NCI-H2227 (cell line): ENCODE data around the gene CHST4.
"Not testable (repeated sequence)": the region's sequence is repeated elsewhere in the genome, so short reads cannot be mapped to it uniquely, and the experiment has no call there.

Experiments
- DNase-seq: peaks from one replicate; lab custom pipeline; 2025; ENCODE audit not compliant: unreplicated experiment; lab: John Stamatoyannopoulos, UW

The CHST4 gene

DNA sequence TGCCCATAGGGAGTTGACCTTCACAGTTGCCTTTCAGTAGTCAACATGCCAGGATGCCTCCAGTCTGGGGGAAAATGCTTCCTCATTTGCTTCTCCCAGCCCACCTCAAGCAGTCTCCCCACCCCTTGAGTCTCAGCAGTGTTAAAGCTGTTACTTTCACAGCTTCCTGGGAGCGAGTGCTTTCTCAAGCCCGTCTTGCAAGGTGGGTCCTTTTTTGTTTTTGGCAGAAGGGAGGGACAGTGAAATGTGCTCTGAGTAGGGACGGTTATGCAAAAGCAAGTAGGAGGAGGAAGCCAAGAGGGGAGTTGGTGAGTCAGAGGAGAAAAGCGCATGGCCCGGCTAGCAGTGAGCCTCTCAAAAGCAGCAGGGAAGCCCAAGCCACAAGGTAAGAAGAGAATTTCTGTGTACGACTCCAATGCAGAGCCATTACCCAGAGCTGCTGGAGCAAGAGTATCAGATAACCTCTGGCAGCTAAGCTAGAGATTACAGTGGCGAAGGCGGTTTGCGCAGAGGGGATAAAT is at the start of gene CHST4:
TSS of gene CHST4 (plus strand) at position 316 of the 521 bp plus-strand sequence. CDS start 10,252 bp downstream, outside the sequence.
- DNase-seq, result peak; percentile 35

DNA sequence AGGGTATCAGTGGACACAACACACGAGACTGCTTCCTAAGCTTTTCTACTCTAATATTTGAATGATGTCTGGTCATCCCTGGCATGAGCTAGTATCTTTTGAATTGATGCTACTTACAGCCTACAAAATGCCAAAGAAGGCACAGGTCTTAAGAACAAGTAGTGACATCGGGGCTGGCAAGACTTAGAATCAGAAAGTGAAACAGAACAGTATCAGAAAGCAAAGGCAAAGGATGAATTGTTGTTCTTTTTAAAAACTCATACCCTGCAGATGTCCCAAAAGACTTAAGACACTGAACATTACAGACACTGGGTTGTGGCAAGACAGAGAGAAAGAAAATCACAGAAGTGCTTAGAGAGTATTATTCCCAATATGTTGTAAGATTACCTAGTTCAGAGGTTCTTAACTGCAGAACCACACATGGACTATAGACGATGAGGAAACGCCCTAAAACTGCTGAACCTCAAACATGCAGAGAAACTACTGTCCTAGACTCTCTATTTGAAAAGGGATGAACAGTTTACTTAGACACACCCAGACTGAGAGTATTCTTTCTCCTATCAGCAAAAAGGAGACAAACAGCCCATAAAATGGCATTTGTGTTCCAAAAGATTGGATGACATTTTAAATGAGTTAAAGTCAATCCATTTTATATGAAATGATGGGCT is 49.6 kb upstream of the CHST4 start:
- DNase-seq, result no peak

DNA sequence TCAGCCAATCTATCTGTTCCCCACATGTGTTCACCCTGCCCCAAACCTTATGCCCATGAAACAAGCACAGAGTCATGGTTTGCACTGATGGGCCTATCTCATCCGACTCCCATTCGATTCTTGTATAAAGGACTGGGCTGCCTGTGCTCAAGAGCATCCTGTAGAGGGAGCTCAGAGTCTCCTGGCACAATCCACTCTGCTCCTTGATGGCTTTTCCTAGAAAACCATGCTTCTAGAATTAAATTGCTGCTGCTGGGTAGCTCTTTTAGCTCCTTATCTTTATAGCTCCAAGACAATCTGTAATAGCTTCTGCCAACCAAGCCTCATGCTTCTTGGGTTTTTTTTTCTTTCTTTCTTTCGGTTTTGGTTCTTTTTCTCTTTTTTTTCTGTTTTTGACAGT is 46.8 kb upstream of the CHST4 start:
- peak; percentile 57 for DNase-seq

DNA sequence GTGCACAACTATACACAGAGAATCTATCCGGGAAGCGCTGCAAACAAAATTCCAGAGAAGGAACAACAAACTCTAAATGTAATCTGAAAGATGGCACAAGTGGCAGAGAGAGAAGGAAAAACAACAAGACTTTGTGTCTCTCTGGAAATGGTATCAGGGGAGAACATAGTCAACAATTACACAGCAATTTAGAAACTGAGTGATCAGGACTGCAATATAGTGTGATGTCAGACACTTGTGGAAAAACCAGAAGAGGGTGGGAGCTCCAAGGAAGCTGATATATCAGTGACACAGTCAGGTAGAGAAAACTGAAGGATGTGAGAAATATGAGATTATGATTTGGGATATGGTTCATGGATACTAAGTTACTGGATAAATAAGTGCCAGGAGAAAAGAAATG is 45.3 kb upstream of the CHST4 start:
- DNase-seq, result no peak

DNA sequence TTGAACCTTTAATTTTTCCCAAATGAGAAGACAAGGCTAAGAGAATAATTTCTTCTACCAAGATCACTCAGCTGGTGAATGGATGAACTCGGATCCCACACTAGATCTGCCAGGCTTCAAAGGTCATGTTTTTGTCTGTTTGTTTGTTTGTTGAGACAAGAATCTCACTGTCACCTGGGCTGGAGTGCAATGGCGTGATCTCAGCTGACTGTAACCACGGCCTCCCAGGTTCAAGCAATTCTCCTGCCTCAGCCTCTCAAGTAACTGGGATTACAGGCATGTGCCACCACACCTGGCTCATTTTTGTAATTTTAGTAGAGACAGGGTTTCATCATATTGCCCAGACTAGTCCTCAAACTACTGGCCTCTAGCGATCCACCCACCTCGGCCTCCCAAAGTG is 43.7 kb upstream of the CHST4 start:
- no peak for DNase-seq

DNA sequence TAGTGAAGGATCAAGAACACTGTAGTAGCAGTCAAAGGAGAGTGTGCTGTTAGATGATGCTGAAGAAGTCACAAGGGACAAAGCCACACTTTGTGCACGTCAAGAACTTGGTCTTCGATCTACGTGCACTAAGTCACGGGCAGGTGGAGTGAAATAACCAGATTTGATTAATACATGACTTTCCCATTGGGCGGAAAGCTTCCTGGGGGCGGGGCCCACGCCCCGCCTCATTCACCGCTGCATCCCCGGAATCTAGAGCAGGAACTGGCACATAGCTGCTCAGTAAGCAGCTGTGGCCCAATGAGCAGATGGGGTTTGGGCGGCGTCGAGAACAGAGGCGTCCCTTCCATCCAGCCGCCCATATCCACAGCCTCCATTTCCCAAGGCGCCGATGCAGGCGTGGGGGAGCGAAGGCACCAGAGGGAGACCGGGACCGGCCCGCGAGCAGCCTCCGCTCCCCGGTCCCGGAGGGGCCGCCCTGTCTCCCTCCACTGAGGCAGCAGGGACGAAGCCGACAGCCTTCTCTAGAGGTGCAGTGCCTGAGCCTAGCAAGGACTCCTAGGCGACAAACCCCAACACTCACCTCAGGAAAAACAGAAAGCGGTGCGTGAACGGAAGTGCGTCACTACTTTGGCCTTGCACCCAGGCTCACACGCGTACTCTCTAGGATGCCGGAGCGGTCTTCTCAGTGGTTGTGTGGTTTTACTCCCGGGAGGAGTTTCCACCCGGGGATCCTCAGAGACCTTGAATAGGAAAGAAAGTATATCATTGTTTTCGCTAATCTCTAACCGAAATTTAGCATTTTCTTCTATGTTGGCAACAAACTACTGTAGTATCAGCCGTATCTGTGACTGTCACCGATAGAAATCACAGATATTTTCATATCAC is 42.0 kb upstream of the CHST4 start:
- DNase-seq, result peak; percentile 89

DNA sequence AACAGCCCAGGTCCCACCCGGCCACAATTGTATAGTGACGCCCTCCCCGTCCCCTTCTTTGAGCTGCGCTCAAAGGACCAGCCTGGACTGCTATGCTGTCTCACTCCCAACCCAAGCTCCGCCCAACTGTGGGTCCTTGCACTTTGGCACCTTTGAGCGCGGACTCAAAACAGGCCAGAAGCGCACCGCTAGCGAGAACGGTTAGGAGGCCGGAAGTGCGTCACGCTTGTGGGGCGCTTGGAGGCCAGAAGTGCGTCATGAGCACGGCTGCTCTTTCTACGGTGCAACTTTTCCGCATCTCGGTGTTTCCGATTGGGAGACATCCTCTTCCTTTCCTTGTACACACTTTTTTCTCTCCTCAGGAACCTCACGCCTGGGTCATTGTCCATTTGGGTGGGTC is 37.1 kb upstream of the CHST4 start, which contains the start of gene ZNF19:
TSS of gene ZNF19 (minus strand) at position 203 of the 400 bp plus-strand sequence. CDS start 7,210 bp downstream, outside the sequence.
- DNase-seq, result no peak

DNA sequence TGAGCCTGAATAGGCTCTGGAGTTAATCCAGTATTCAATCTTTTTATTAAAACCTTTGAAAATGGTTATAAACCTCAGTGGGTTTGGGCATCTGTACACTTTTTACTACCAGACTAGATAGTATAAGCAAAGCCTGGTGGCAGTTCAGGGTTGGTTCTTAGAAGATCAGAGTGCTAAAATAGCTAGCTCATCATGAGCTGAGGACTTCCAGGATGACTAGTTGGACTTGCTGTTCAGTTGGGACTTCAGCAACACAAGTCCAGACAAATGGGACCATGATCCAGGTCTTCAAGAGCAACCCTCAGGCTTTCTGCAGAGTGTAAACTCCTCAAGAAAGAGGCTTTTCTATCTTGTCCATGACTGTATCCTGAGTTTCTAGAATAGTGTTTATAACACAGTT is 35.9 kb upstream of the CHST4 start:
- no peak for DNase-seq

DNA sequence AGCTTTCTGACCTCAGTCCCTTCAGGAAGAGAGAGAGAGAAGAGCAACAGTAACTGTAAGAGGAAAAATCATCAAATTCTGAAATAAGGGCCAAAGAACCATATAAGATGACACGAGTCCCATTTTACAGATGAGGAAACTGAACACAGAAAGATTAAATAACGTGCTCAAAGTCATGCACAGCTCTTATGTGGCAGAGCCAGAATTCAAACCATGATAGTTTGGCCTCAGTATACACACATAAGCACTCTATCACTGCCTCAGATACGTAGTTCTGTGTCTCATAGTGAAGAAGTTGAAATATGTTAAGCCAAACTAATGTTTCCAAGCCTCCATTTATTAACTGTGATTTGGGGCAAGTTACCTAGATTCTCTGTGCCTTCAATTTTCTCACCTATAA is 35.2 kb upstream of the CHST4 start:
- DNase-seq, result no peak

DNA sequence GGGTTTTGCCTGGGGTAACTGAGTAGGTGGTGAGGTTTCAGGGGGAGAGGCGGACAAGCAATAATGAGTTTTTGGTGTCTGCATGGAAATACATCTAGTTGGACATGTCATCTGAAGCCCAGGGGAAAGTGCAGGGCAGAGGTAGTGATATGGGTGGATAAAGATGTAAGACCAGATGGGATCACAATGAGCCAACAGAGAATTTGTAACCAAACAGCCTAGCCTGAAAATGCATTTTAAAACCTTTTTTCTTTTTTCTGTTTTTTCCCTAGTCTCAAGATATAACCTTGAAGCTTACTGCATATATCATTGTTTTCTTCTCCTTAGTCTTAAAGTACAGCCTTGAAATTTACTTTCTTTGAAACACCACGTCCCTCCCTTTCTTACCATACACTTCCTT is 33.4 kb upstream of the CHST4 start:
- no peak for DNase-seq

DNA sequence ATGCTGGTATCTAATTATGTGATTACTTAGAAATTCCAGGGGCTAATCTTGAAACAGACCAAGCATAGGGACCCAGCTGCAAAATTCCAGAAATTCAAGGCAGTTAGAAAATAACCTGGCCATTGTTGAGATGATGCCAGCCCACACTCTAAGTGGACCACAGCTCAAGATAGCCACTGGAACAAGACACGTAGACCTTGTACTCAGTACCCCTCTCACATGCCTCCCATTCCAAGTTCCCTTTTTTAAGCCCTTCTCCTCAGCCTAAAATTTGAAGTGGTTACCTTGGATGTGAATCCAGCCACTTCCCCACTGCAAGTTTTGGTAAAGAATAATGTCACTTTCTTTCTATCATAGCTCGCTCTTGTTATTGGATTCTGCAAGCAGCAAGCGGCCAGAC is 33.0 kb upstream of the CHST4 start:
- DNase-seq, result no peak

DNA sequence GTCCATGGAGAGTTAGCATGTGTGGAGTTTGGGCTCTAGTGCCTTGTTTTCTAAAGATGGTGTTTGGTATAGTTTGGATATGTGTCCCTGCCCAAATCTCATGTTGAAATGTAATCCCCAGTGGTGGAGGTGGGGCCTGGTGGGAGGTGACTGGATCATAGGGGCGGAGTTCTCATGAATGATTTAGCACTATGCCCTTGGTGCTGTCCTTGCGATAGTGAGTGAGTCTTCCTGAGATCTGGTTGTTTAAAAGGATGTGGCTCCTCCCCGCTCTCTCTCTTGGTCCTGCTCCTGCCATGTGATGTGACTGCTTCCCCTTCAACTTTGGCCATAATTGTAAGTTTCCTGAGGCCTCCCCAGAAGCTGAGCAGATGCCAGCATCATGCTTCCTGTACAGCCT is 28.2 kb upstream of the CHST4 start:
- DNase-seq, result no peak

DNA sequence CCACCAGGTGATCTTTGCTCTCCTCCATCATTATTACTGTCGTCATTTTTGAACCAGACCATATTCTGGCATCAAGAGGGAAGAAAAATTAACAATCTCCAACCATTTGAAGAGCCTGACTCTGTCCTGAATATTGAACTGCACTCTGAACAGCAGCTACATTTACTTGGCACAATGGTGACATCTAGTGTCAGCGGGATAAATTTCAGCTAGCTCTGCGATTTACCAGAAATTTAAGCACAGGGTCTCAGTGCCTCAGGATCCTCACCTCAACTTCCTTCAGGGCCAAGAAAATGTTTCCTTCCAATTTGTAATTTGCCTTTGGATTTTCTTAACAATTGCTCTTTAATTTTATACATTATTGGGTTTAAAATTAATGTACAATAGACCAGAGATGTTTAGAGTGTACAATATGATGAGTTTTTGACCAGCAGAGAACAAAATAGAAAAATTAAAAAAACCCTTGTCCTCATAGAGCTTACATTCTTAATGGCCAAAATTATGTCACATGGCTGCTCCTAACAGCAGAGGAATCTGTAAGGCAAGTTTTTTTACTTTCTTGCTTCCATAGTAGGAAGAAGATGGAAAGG is 26.4 kb upstream of the CHST4 start:
- DNase-seq, result peak; percentile 59

DNA sequence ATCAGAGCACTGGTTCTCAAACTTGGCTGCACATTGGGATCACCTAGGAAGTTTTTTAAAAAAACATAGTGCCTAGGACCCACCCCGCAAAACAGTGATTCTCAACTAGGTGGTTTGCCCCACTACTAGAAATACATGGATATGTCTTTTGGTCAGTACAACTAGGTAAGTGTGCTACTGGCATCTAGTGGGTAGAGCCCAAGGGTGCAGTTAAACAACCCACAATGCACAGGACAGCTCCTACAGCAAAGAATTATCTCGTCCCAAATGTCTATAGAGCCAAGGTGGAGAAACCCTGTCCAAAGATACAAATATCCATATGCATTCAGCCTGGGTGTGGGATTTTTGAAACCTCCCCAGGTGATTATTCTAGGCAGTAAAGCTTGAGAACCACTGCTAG is 25.3 kb upstream of the CHST4 start:
- DNase-seq, result no peak

DNA sequence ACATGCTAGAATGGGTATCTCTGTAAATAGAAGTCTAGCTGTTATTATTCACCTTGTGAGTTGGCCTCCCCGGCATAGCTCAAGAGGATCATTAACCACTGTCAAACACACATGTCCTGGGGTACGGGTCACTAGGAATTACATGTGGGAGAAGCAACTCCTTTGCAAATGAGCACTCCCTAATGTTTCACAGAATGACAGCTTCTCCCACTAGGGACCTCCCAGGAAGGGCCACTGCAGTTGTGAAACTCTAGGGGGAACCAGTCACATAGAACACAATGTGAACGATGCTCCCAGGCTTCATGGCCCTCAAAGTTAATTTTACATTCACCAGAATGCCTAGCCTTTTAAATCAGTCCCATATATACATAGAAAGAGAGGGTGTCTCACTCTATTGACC is 24.7 kb upstream of the CHST4 start:
- no peak for DNase-seq

DNA sequence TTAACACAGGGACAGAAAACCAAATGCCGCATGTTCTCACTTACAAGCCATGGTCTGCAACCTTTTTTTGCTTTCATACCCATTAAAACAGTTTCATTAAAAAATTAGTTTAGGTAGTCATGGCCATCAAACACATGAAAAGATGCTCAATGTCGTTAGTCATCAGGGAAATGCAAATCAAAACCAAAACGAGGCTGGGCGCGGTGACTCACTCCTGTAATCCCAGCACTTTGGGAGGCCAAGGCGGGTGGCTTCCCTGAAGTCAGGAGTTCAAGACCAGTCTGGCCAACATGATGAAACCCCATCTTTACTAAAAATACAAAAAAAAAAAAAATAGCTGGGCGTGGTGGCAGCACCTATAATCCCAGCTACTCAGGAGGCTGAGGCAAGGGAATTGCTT is 22.2 kb upstream of the CHST4 start:
- DNase-seq, result not testable (repeated sequence)

DNA sequence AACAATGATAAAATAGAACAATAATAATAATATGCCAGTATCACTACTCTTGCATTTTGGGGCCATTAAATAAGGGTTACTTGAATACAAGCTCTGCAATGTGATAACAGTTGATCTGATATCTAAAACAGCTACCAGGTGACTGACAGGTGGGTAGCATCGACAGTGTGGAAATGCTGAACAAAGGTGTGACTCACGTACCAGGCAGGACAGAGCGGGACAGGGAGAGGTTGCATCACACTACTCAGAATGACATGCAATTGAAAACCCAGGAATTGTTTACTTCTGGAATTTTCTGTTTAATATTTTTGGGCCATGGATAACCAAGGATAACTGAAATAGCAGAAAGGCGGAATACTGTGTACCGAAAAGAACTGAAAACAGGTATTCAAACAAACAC is 21.3 kb upstream of the CHST4 start:
- no peak for DNase-seq

DNA sequence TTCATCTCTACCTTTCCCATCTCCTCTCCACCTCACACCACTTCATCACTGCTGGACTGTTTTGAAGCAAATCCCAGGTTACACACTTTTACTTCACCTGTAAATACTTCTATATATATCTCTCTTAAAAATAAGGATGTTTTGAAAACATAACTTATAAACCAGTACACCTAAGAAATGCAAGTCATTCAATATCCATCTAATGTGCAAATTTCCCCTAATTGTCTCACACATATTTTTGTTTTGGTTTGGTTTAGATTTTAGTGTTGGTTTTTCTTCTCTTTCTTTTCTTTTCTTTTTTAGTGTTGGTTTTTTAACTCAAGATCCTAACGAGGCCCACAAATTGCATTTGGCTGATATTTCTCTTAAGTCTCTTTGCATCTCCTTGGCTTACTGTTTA is 19.2 kb upstream of the CHST4 start:
- DNase-seq, result no peak

DNA sequence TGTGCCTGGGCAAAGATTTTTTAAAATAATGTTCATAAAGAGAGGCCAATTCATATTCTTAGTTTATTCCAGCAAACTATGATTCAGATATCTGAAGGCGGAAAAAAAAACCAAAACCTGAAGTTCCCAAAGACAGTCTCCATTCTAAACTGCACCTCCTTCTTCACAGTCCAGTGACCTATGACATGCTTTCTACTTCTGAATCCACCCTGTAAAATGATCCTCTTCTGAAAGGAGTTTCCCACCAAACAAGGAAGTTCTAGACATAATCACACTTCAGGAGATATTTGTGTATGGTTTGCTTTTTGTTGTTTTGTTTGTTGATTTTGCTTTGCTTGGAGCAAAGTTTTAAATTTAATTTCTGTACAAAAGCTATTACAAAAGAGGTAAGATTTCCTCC is 12.9 kb upstream of the CHST4 start:
- no peak for DNase-seq

DNA sequence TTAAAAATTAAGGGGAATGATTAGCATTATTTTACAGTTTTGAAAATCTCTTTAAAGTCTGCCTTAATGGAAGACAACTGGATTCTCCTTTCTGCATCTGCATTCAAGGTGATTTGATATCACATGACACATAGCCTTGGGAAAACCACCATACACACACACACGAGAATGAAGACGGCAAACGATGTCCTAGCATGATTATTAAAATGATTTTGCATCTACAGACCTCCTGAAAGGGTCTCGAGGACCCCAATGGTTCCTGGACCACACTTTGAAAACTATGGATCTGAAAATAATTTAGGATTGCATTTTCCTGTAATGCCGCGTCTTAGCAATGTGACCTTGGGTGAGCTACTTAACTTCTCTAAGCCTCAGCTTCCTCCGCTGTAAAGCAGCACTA is 11.8 kb upstream of the CHST4 start:
- DNase-seq, result no peak

DNA sequence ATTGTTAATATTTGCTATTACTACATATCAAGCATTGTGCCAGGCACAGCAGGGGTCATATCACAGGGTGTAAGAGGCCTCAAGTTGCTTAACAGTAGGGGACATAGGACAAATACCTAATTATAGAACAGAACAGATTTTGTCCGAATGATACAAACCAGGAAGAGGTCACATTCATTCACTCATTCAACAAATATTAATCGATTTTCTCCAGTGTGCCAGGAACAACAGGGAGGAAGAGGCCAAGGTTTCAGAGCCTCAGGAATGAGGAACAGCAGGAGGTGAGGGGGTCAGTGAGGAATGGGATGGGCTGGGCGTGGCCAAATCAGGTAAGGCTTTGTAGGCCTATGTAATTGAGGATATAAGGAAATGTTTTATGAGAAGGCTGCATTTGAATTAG is 11.2 kb upstream of the CHST4 start:
- DNase-seq, result no peak

DNA sequence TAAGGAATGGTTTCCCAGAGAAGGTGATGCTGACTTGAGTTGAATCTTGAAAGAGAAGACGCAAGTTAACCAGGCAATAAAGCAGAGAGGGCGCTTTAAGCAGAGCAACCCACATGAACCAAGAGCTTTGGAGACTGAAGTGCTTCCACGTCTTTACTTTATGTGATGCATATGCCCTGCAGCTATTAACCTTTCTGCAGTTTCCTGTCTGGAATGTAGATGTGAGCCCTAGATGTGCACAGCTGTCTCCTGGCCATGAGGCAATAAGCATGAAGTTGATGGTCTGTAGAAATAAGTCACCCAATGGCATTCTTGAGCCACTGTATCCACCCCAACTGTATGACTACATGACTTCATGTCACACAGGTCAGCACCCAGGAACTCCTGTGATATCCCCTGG is 5.7 kb upstream of the CHST4 start:
- DNase-seq, result no peak
